NK-92 (cell line): ENCODE results near the gene FUT7.

Source experiments
- DNase-seq: peaks from one replicate; lab custom pipeline; 2025; ENCODE audit not compliant: unreplicated experiment; lab: John Stamatoyannopoulos, UW

Gene FUT7

GRCh38 chr9:137050570-137050969 is 18.7 kb upstream of the FUT7 start:
- DNase-seq = no peak

DNA sequence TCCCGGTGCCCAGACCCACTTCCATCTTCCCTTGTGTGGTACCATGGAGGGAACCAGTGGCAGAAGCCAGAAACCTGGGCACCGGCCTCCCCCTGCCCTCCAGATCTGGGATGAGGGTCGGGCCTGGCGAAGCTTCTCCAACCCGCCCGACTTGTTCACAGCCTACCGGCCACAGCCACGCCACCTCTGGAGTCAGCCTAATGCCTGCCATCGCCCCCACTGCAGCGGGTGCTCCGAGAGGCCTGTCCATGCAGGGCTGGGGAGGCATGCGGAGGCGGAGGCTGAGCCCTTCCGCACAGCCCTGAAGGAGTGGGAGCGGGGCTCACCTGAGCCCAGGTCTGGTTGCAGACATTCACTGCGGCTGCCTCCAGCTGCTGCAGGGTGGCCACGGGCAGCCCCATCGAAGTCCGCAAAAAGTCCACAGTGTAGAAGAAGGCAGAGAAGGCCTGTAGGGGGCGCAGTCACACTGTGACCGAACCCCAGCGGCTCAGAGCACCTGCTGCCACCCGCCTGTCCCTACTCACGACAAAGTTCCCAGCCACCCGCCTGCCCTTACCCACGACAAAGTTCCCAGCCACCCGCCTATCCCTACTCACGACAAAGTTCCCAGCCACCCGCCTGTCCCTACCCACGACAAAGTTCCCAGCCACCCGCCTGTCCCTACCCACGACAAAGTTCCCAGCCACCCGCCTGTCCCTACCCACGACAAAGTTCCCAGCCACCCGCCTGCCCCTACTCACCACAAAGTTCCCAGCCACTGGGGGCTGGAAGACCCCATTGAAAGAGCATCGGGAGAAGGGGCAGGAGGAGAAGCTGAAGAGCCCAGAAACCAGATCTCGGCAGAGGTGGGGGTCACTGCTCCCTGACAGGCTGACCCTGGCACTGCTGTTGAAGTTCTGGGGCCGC is 17.9 kb upstream of the FUT7 start:
- no peak for DNase-seq

- DNase-seq = no peak
These were observed 17.0 kb upstream of the FUT7 start for GRCh38 chr9:137048655-137049543.

DNA sequence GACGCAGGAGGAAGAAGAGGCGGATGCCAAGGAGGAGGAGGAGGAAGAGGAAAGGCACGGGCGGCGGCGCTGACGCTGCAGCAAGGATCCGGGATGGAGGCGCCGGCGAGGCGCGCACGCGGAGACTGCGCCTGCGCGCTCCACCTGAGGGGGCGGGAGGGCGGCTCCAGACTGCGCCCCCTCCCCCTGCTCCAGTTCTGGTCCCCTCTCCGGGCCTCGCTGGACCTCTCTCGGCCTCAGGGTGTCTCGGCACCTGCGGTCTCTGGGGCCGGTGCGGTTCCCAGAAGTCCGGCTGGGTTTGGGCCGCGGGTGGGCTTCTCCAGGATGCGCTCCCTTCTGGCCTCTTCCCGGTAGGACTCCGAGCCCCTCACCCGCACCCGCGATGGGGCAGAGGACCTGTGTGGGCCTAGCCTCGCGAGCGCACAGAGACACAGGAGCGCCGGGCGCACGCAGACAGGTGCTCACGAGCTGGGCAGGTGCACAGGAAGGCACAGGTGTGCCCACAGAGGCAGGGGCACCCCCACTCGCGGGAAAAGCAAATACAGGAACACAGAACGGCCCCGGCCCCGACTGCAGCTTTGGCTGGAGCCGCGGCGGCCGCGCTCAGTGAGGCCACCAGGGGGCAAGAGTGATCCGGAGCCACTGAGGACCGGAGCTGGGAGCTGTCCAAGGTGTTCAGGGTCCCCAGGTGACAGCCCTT is 14.3 kb upstream of the FUT7 start, which contains the start of gene NPDC1:
TSS of gene NPDC1 (minus strand) at position 90 of the 700 bp plus-strand sequence. CDS start 188 bp downstream, outside the sequence.
- DNase-seq = no peak

GRCh38 chr9:137045294-137046087 is 13.6 kb upstream of the FUT7 start:
- DNase-seq = no peak

GRCh38 chr9:137044502-137045177 is 12.8 kb upstream of the FUT7 start:
- DNase-seq = no peak

GRCh38 chr9:137044037-137044436 is 12.1 kb upstream of the FUT7 start:
- DNase-seq = no peak

GRCh38 chr9:137042751-137043727 is 11.2 kb upstream of the FUT7 start:
- no peak for DNase-seq

GRCh38 chr9:137041124-137041523 is 9.2 kb upstream of the FUT7 start:
- DNase-seq = no peak

DNA sequence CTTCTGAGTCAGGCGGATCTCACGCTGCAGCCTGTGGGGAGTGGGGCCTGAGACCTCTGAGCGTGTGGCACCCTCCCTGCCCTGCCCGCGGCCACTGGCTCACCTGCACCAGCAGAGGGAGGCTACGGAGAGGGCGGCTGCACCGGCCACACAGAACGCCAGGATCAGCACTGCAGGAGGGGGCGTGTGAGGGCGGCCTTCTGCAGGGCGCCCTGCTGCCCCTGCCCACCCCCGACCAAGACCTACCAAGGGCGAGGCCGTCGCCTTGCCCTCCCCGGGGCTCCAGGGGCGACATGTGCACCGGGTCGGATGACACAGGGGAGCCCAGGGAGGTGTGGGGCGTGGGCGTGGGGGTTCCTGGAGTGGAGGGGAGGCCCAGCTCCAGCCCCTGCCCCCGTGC is 8.7 kb upstream of the FUT7 start:
- DNase-seq = no peak

DNA sequence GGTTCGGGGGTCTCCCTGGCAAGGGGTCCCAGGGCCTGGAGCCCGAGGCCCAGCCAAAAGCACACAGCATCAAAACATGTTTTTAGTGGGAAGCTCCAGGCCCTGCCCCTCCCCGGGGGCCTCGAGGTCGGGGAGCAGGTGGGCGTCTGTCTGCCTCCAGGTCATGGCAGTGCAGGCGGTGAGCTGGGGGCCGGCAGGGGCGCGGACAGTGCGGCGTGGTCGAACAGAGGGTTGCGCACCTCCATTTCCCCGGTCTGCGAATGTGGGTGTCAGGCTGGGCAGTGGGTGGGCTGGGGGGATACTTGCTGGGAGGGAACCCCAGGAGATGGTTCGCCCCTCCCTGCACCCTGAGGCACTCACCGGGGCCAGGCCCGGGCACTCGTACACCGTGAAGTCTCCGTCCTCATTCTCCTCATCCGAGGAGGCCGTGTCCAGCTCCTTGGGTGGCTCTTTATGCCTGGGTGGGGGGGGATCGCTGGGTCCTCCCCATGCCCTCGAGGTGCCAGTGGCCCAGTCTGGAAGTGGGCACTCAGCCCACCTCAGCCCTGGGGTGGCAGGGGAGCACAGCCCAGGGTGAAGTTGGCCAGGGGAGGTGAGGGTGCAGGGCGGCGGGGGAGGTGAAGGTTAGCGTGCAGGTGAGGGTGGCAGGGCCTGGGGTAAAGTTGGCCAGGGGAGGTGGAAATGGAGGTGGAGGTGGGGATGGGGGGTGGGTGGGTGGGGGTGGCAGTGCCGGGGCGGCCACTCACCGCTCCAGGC is 7.9 kb upstream of the FUT7 start:
- DNase-seq = no peak

GRCh38 chr9:137038916-137039315 is 7.0 kb upstream of the FUT7 start:
- DNase-seq = no peak

GRCh38 chr9:137037483-137037882 is 5.6 kb upstream of the FUT7 start:
- DNase-seq = no peak

DNA sequence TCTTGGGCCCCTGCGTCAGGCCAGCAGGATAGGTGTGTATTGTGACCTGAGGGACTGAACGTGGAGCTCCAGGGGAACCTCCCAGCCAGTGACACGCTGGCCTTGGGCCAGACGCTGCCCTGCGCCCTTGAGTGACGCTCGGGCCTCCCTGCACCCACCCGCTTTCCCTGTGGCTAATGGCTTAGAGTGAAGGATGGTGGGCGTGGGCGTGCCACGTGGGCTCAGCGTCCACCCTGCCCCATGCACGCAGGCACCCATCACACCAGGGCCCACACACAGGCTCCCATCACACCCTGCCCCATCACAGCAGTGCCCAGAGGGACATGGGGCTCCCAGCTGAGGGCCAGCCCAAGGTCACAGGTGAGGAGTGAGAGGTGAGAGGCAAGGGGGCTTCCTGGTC is 5.1 kb upstream of the FUT7 start:
- no peak for DNase-seq

DNA sequence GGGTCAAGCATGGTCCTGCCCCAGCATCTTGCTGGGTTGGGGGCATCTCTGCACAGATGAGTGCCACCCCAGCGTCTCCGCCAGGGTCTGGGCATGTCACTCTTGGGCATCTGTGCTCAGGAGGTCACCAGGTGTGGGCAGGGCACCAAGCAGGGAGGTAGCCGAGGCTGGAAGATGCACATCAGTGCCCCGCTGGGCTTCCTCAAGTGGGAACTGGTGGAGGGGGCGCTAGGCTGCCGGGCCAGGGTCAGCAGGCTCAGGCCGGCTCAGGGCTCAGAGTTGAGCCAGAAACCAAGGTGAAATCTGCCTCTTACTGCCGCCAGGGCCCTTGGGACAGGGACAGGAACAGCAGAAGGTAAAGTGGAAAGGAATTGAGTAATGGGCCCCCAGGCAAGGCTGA is 4.0 kb upstream of the FUT7 start:
- DNase-seq = no peak

- DNase-seq = no peak
These were observed 3.6 kb upstream of the FUT7 start for GRCh38 chr9:137035507-137035834.

DNA sequence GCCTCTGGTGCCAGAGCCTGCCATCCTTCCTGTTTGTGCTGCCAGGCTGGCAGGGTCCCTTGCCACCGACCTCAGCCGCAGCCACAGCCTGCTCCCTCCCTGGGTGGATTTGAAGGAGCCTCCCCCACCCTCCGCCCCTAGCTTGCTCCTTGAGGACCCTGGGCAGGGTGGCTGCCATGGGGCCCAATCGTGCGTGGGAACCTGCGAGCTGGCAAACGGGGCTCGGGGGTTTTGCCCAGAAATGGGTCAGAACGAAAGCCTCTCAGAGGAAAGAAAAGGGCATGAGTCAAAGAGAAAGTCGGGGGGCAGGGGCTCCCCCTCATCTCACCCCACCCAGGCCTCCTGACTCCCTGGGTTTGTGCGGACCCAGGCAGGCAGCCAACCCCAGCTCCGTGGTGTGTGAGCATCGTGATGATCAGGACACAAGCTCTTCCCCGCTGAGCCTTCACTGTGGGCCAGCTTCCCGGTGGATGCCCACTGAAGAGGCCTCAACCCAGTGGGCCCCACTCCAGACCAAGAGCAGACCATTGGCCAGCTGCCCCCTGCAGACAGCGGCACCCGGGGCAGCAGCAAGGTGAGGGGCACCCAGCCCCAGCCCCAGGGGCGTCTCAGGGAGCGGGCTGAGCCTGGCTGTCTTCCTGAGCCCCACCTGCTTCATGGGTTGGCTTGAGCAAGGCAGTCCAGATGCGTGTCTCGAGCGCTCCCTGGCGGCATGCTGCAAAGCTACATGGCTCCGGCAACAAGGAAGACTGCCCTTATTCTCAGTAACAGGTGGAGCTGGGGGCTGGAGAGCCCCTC is 3.0 kb upstream of the FUT7 start:
- DNase-seq = no peak
